Liver (tissue), 9 donors: ENCODE measurements around the gene ARHGEF7. TPM values are rescaled to one million over a fixed set of nuclear protein-coding genes. Genes with fewer than 3 reads are reported as not detected.

ENCODE experiments used
- DNase-seq: peaks from one replicate; pipeline ENCODE4 v3.0.0-alpha.2; 2017; ENCODE audit warnings: low spot score
- H3K27ac ChIP-seq, 2 donors: one replicate each; pipeline ENCODE4 v1.7.0; 2013; ENCODE audit warnings: inconsistent platforms in 2 of 2, low read length in 2 of 2, control low read depth in 1 of 2, low read depth in 1 of 2, mild to moderate bottlenecking in 1 of 2
- H3K27me3 ChIP-seq, 4 donors: one replicate each; pipeline versions ENCODE4 v1.6.1 to v1.7.0; 2013; ENCODE audit warnings: low read length in 3 of 4, inconsistent platforms in 1 of 4, mild to moderate bottlenecking in 1 of 4, moderate library complexity in 1 of 4; ENCODE audit not compliant: control insufficient read depth in 4 of 4, insufficient read depth in 4 of 4
- H3K36me3 ChIP-seq, 4 donors: one replicate each; pipeline versions ENCODE4 v1.6.1 to v1.7.0; 2013; ENCODE audit warnings: low read length in 3 of 4, mild to moderate bottlenecking in 3 of 4, low read depth in 1 of 4, moderate library complexity in 1 of 4; ENCODE audit not compliant: control insufficient read depth in 4 of 4, insufficient read depth in 3 of 4
- H3K4me1 ChIP-seq, 4 donors: one replicate each; pipeline versions ENCODE4 v1.6.1 to v1.7.0; 2013; ENCODE audit warnings: low read length in 3 of 4, mild to moderate bottlenecking in 3 of 4, moderate library complexity in 1 of 4; ENCODE audit not compliant: control insufficient read depth in 4 of 4, insufficient read depth in 4 of 4
- H3K4me3 ChIP-seq, 3 donors: one replicate each; pipeline versions ENCODE4 v1.6.1 to v1.7.0; 2013; ENCODE audit warnings: low read length in 3 of 3, control low read depth in 1 of 3, low read depth in 1 of 3, mild to moderate bottlenecking in 1 of 3
- H3K9ac ChIP-seq, 2 donors: one replicate each; pipeline ENCODE4 v1.7.0; 2013; ENCODE audit warnings: low read length in 2 of 2, mild to moderate bottlenecking in 2 of 2, moderate library complexity in 2 of 2, control low read depth in 1 of 2, low read depth in 1 of 2
- H3K9me3 ChIP-seq, 4 donors: one replicate each; pipeline versions ENCODE4 v1.6.1 to v1.7.0; 2013; ENCODE audit warnings: low read length in 3 of 4; ENCODE audit not compliant: control insufficient read depth in 4 of 4
- EGR1 ChIP-seq, 2 donors: IDR thresholded peaks; 2 replicates each; pipeline ENCODE4 v1.6.1; 2016 to 2018; ENCODE audit warnings: antibody characterized with exemption in 2 of 2, low read depth in 2 of 2
- FOXA1 ChIP-seq: IDR thresholded peaks from 2 replicates; pipeline ENCODE4 v1.6.1; 2016; ENCODE audit warnings: antibody characterized with exemption
- FOXA2 ChIP-seq: IDR thresholded peaks from 2 replicates; pipeline ENCODE4 v1.6.1; 2016; ENCODE audit warnings: antibody characterized with exemption
- GABPA ChIP-seq, 2 donors: IDR thresholded peaks in 1 of 2; conservative IDR thresholded peaks in 1 of 2; 2 replicates each; pipeline ENCODE4 v1.6.1; 2016; ENCODE audit warnings: antibody characterized with exemption in 2 of 2, mild to moderate bottlenecking in 1 of 2, moderate library complexity in 1 of 2
- HNF4A ChIP-seq, 2 donors: conservative IDR thresholded peaks; 2 replicates each; pipeline ENCODE4 v1.6.1; 2016; ENCODE audit warnings: antibody characterized with exemption in 2 of 2, mild to moderate bottlenecking in 2 of 2
- HNF4G ChIP-seq: IDR thresholded peaks from 2 replicates; pipeline ENCODE4 v1.6.1; 2016; ENCODE audit warnings: antibody characterized with exemption
- JUND ChIP-seq, 2 donors: IDR thresholded peaks; 2 replicates each; pipeline ENCODE4 v1.6.1; 2016; ENCODE audit warnings: antibody characterized with exemption in 2 of 2
- NR2F2 ChIP-seq: IDR thresholded peaks from 2 replicates; pipeline ENCODE4 v1.6.1; 2016; ENCODE audit warnings: antibody characterized with exemption
- RXRA ChIP-seq, 2 donors: IDR thresholded peaks; 2 replicates each; pipeline ENCODE4 v1.6.1; 2017 to 2018; ENCODE audit warnings: antibody characterized with exemption in 2 of 2, mild to moderate bottlenecking in 1 of 2
- SP1 ChIP-seq: IDR thresholded peaks from 2 replicates; pipeline ENCODE4 v1.6.1; 2018; ENCODE audit warnings: antibody characterized with exemption, mild to moderate bottlenecking
- TAF1 ChIP-seq: conservative IDR thresholded peaks from 2 replicates; pipeline ENCODE4 v1.6.1; 2016; ENCODE audit warnings: antibody characterized with exemption, mild to moderate bottlenecking
- YY1 ChIP-seq: IDR thresholded peaks from 2 replicates; pipeline ENCODE4 v1.6.1; 2016; ENCODE audit warnings: antibody characterized with exemption, mild to moderate bottlenecking
- WGBS: extraction: QIAGEN DNeasy Blood & Tissue Kit; methylation state at CpG from one replicate; pipeline ENCODE4 v1.1.7; 2013; 5-methylcytosine and 5-hydroxymethylcytosine counted together
- polyA plus RNA-seq, 2 donors: library from polyadenylated mRNA; stranded (reverse) in 1 of 2; unstranded in 1 of 2; fragments of 200-250 nt in 1 of 2; fragments of >200 nt in 1 of 2; fragmentation: Nextera tagmentation in 1 of 2; extraction: Ambion mirVana in 1 of 2; gene quantifications; one replicate each; pipeline versions ENCODE4 v1.2.1 to v1.2.3, GENCODE V29; 2013 to 2015
- total RNA-seq, 2 donors: library from RNA; depleted of rRNA; stranded (reverse); fragments of >200 nt; gene quantifications; one replicate each; pipeline ENCODE4 v1.2.3, GENCODE V29; 2014
- TF ChIP-seq, protein P1 (sequence below): IDR thresholded peaks from 2 replicates; pipeline ENCODE4 v1.6.1; 2016; ENCODE audit warnings: antibody characterized with exemption
- TF ChIP-seq, protein P2 (sequence below): IDR thresholded peaks from 2 replicates; pipeline ENCODE4 v1.6.1; 2016; ENCODE audit warnings: antibody characterized with exemption
- TF ChIP-seq, protein P3 (sequence below): IDR thresholded peaks from 2 replicates; pipeline ENCODE4 v1.6.1; 2016; ENCODE audit warnings: antibody characterized with exemption, mild to moderate bottlenecking
- TF ChIP-seq, protein P4 (sequence below): fragments of 150-350 bp; IDR thresholded peaks from 2 replicates; pipeline ENCODE4 v1.5.1; 2017; ENCODE audit warnings: improper control_type of control experiment, low read depth, low read length; ENCODE audit not compliant: missing input control
- donor health status: healthy.
- donor health status: healthy.
- donor health status: healthy.
- donor health status: healthy.
- donor health status: healthy.

ARHGEF7 gene
- total and polyA plus RNA-seq, 4 donors = 10.3 to 37.5 (median 20.1) TPM

DNA sequence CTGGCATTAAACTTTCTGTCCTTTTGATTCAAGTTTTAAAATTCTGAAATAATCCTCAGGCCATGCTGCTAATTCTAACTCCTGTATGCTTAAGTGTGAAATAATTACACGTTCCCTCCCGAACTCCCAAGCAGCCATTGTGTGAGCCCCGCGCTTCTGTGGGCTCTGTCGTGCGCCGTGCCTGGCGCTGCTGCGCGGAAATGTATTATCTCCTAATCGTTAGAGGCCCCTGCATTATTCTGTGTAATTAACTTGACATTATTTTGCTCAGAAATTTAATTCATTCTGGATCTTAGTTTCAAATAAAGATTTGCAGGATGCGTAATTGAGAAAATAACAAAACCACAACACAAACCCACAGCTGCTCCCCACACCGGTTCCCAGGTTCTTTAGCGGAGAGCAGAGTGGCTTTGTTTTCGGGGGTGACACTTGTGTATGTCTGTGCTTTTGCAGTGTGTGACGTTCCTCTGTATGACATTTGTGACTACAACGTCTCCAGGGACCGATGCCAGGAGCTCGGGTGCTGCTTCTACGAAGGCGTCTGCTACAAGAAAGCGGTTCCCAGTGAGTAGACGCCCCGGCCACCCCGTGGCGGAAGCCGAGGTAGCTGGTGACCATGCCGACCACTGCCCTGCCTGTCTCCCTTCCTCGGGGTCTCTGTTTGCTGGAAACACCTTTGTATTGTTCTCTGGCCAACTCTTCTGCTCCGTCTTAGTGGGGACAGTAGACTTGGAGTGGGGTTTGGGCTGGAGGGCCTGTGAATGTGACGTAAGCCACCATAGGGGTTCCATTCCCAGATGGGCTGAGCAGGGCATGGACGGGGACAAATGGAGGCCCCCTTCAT lies 212.8 kb downstream of the ARHGEF7 start:
- TF ChIP-seq, protein P1, sequence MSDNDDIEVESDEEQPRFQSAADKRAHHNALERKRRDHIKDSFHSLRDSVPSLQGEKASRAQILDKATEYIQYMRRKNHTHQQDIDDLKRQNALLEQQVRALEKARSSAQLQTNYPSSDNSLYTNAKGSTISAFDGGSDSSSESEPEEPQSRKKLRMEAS = no peak
- TF ChIP-seq SP1 (no peak), NR2F2 (no peak), RXRA (IDR thresholded peaks at IDR 0.05) (no peak), EGR1 (IDR thresholded peaks at IDR 0.05; ENCODE audit: low read depth in 2 of 2) (no peak), HNF4G (no peak)
- no peaks in the 10 kb centered on the region for H3K4me1 ChIP-seq
- H3K9me3 ChIP-seq = no peaks in the 10 kb centered on the region
- no peak overlapping the region for H3K4me3 ChIP-seq
- H3K9ac ChIP-seq = no peak overlapping the region
- DNase-seq = peak; percentile 19
- no peak overlapping the region for H3K27ac ChIP-seq
- WGBS = 95% methylated on average over 32 of the region's 32 CpGs
- no peaks in the 10 kb centered on the region for H3K27me3 ChIP-seq
- no peaks in the 10 kb centered on the region for H3K36me3 ChIP-seq

DNA sequence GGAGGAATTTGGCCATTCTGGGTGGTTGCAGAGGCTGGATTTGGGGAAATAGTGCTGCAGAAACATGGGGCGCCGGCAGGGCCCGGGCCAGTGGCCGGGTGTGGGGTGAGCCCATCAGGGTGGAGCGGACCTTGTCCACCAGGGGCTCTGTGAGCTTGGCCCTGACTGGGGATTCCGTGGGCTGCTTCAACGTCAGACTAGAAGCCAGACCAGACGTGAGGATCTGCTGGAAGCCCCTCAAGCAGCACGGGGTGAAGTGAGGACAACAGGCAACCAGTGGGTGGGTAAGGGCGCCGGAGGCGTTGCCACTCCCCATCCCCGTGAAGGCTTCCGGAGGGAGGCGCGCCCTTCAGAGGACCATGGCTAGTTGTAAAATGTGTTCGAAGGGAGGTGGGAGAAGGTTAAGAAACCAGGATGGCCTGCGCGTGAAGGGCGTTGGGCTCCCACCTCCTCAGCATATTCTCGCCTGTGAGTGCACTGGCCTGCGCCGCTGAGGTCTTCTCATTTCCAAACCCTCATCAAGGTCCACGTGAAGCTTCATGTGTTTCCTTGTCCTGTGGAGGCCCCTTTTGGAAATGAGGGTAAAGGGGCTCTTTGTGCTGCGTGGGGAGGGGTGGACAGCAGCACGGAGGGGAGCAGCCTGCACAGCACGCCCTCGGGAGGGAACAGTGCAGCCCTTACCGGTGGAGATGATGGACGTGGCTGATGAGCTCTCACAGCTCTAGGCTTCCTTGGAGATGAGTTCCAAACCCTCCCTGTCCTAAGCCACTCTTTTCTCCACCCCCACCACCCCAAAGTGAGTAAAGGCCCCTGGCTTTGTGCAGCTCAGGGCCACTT lies 213.7 kb downstream of the ARHGEF7 start:
- TF ChIP-seq, protein P1 = no peak
- no peak for TF ChIP-seq SP1
- no peak for TF ChIP-seq FOXA2
- Histone ChIP-seq H3K4me1 (no peaks in the 10 kb centered on the region), H3K27ac (no peak overlapping the region), H3K9ac (no peak overlapping the region), H3K4me3 (no peak overlapping the region), H3K27me3 (no peaks in the 10 kb centered on the region), H3K9me3 (no peaks in the 10 kb centered on the region), H3K36me3 (no peaks in the 10 kb centered on the region)
- DNase-seq = peak; percentile 20
- 91% methylated on average over 30 of the region's 30 CpGs for WGBS

DNA sequence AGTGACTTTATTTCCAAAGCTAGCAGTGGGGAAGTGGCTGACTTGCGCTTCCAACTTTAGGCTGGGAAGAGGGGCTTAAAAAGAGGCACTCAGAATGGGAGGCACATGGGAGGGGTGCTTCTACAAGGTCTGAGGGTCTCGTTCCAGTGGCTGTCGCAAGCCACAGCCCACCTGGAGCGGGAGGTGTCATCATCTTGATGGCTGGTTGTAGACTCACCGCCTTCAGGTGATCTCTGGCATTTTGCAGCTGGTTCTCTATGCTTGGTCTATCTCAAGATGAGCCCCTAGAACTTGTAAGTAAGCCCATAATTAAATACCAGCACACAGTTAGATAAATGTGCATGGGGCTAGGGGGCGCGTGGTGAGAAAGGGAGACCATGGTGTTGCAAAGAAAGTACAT lies 214.5 kb downstream of the ARHGEF7 start:
- Histone ChIP-seq H3K9me3 (no peaks in the 10 kb centered on the region), H3K9ac (no peak overlapping the region), H3K36me3 (no peaks in the 10 kb centered on the region), H3K27ac (no peak overlapping the region), H3K4me3 (no peak overlapping the region), H3K27me3 (no peaks in the 10 kb centered on the region), H3K4me1 (no peaks in the 10 kb centered on the region)
- TF ChIP-seq YY1 (no peak), FOXA2 (no peak), FOXA1 (no peak), NR2F2 (no peak), HNF4G (no peak), TAF1 (no peak), EGR1 (IDR thresholded peaks at IDR 0.05; ENCODE audit: low read depth in 2 of 2) (no peak), SP1 (no peak), JUND (IDR thresholded peaks at IDR 0.05) (no peak), HNF4A (conservative IDR thresholded peaks at IDR 0.05) (no peak), GABPA (IDR thresholded peaks at IDR 0.05 in 1 of 2, conservative IDR thresholded peaks at IDR 0.05 in 1 of 2) (no peak), RXRA (IDR thresholded peaks at IDR 0.05) (no peak)
- TF ChIP-seq, protein P2, sequence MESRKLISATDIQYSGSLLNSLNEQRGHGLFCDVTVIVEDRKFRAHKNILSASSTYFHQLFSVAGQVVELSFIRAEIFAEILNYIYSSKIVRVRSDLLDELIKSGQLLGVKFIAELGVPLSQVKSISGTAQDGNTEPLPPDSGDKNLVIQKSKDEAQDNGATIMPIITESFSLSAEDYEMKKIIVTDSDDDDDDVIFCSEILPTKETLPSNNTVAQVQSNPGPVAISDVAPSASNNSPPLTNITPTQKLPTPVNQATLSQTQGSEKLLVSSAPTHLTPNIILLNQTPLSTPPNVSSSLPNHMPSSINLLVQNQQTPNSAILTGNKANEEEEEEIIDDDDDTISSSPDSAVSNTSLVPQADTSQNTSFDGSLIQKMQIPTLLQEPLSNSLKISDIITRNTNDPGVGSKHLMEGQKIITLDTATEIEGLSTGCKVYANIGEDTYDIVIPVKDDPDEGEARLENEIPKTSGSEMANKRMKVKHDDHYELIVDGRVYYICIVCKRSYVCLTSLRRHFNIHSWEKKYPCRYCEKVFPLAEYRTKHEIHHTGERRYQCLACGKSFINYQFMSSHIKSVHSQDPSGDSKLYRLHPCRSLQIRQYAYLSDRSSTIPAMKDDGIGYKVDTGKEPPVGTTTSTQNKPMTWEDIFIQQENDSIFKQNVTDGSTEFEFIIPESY = no peak
- TF ChIP-seq, protein P3, sequence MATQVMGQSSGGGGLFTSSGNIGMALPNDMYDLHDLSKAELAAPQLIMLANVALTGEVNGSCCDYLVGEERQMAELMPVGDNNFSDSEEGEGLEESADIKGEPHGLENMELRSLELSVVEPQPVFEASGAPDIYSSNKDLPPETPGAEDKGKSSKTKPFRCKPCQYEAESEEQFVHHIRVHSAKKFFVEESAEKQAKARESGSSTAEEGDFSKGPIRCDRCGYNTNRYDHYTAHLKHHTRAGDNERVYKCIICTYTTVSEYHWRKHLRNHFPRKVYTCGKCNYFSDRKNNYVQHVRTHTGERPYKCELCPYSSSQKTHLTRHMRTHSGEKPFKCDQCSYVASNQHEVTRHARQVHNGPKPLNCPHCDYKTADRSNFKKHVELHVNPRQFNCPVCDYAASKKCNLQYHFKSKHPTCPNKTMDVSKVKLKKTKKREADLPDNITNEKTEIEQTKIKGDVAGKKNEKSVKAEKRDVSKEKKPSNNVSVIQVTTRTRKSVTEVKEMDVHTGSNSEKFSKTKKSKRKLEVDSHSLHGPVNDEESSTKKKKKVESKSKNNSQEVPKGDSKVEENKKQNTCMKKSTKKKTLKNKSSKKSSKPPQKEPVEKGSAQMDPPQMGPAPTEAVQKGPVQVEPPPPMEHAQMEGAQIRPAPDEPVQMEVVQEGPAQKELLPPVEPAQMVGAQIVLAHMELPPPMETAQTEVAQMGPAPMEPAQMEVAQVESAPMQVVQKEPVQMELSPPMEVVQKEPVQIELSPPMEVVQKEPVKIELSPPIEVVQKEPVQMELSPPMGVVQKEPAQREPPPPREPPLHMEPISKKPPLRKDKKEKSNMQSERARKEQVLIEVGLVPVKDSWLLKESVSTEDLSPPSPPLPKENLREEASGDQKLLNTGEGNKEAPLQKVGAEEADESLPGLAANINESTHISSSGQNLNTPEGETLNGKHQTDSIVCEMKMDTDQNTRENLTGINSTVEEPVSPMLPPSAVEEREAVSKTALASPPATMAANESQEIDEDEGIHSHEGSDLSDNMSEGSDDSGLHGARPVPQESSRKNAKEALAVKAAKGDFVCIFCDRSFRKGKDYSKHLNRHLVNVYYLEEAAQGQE = no peak
- TF ChIP-seq, protein P4, sequence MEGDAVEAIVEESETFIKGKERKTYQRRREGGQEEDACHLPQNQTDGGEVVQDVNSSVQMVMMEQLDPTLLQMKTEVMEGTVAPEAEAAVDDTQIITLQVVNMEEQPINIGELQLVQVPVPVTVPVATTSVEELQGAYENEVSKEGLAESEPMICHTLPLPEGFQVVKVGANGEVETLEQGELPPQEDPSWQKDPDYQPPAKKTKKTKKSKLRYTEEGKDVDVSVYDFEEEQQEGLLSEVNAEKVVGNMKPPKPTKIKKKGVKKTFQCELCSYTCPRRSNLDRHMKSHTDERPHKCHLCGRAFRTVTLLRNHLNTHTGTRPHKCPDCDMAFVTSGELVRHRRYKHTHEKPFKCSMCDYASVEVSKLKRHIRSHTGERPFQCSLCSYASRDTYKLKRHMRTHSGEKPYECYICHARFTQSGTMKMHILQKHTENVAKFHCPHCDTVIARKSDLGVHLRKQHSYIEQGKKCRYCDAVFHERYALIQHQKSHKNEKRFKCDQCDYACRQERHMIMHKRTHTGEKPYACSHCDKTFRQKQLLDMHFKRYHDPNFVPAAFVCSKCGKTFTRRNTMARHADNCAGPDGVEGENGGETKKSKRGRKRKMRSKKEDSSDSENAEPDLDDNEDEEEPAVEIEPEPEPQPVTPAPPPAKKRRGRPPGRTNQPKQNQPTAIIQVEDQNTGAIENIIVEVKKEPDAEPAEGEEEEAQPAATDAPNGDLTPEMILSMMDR = no peak
- TF ChIP-seq, protein P1 = no peak
- DNase-seq = peak; percentile 17
- 94% methylated on average over 7 of the region's 7 CpGs for WGBS
